Type B pancreatic cell (in vitro differentiated cells): ENCODE data around the gene UACA. TPM values are rescaled to one million over a fixed set of nuclear protein-coding genes. Genes with fewer than 3 reads are reported as not detected.
A peak's percentile ranks its signal among the peaks of the same experiment; 100 is the strongest.

Experiments
- DNase-seq: peaks from one replicate; pipeline ENCODE4 v3.0.0; 2021; ENCODE audit warnings: mixed read lengths; ENCODE audit not compliant: unreplicated experiment; ENCODE audit errors: extremely low spot score
- H3K27ac Mint-ChIP-seq: 2 replicates; pipeline ENCODE4 v1.8.0; 2021; ENCODE audit warnings: mild to moderate bottlenecking, mixed read lengths
- H3K27me3 Mint-ChIP-seq: 2 replicates; pipeline ENCODE4 v1.8.0; 2021; ENCODE audit warnings: mixed read lengths
- H3K36me3 Mint-ChIP-seq: 2 replicates; pipeline ENCODE4 v1.8.0; 2021; ENCODE audit warnings: mixed read lengths
- H3K4me1 Mint-ChIP-seq: one replicate; pipeline ENCODE4 v1.8.0; 2021; ENCODE audit warnings: mixed read lengths; ENCODE audit not compliant: unreplicated experiment
- H3K4me3 Mint-ChIP-seq: 2 replicates; pipeline ENCODE4 v1.8.0; 2021; ENCODE audit warnings: mild to moderate bottlenecking, mixed read lengths
- H3K9me3 Mint-ChIP-seq: 2 replicates; pipeline ENCODE4 v1.8.0; 2021; ENCODE audit warnings: mixed read lengths
- total RNA-seq: library from RNA; stranded (reverse); gene quantifications from 2 replicates; pipeline ENCODE4 v1.2.1, GENCODE V29; 2021; ENCODE audit warnings: low replicate concordance
- TF ChIP-seq, protein P1 (sequence below): fragments of 200-600 bp; sonication (generic); conservative IDR thresholded peaks from 2 replicates; pipeline ENCODE4 v1.5.0; 2021; ENCODE audit warnings: antibody characterized with exemption, mild to moderate bottlenecking

The UACA gene
- total RNA-seq, 1 donor from 2014 or later, result 36.4 TPM

DNA sequence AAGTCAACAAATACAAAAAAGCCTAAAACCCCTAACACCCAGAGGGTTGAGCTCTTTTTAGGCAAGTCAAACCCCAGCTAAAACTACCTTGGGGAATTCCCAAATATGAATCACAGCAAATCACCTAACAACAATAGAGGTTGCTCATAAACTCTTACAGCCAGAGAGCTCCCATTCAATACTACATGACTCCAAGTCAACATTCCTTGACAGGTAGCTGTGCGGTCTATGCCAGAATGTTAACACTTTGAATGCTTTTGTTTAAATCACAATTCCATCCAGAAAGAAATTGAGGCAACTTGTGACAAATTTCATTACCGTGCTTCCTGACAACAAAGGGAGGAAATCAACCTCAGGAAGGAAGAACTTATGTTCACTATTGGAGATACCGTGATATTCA lies 7.5 kb upstream of the UACA start:
- DNase-seq, result no peak
- no peaks in the 10 kb centered on the region for H3K9me3 Mint-ChIP-seq
- H3K27me3 Mint-ChIP-seq, result no peaks in the 10 kb centered on the region
- TF ChIP-seq, protein P1, sequence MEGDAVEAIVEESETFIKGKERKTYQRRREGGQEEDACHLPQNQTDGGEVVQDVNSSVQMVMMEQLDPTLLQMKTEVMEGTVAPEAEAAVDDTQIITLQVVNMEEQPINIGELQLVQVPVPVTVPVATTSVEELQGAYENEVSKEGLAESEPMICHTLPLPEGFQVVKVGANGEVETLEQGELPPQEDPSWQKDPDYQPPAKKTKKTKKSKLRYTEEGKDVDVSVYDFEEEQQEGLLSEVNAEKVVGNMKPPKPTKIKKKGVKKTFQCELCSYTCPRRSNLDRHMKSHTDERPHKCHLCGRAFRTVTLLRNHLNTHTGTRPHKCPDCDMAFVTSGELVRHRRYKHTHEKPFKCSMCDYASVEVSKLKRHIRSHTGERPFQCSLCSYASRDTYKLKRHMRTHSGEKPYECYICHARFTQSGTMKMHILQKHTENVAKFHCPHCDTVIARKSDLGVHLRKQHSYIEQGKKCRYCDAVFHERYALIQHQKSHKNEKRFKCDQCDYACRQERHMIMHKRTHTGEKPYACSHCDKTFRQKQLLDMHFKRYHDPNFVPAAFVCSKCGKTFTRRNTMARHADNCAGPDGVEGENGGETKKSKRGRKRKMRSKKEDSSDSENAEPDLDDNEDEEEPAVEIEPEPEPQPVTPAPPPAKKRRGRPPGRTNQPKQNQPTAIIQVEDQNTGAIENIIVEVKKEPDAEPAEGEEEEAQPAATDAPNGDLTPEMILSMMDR, result no peak
- H3K4me1 Mint-ChIP-seq, result peaks cover 3% of the 10 kb centered on the region
- H3K36me3 Mint-ChIP-seq, result no peaks in the 10 kb centered on the region
- no peak overlapping the region for H3K27ac Mint-ChIP-seq
- H3K4me3 Mint-ChIP-seq, result no peak overlapping the region

DNA sequence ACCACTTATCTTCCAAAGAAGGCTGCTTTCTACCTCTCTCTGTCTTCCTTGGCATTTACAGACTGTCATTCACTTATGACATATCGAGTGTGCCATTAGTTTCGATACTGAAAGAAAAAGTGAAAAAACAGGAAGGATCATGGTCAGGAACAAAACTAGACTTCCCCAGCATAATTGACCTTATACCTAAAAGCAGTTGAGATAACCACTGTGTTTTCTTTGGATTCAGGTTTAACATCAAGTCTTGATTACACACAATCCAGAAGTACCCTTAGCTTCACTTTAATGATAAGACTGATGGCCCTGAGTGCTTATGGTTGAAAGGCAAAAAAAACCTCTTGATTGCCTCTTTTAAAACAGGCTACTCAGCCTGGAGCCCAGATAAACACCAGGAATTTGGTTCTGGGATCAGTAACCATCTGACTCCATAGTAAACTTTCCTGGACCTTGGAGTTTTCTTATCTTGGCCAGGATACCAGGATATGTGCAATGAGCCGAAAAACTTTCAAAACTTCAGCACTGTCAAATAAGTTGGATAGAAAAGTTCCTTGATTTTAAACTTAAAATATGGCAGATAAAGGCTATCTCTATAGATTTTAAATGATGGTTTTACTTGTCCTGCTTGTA lies 5.0 kb upstream of the UACA start:
- H3K27me3 Mint-ChIP-seq, result peaks cover 3% of the 10 kb centered on the region
- TF ChIP-seq, protein P1, result no peak
- no peaks in the 10 kb centered on the region for H3K36me3 Mint-ChIP-seq
- no peak overlapping the region for H3K27ac Mint-ChIP-seq
- DNase-seq, result no peak
- H3K4me3 Mint-ChIP-seq, result no peak overlapping the region
- H3K4me1 Mint-ChIP-seq, result peaks cover 18% of the 10 kb centered on the region
- no peaks in the 10 kb centered on the region for H3K9me3 Mint-ChIP-seq

DNA sequence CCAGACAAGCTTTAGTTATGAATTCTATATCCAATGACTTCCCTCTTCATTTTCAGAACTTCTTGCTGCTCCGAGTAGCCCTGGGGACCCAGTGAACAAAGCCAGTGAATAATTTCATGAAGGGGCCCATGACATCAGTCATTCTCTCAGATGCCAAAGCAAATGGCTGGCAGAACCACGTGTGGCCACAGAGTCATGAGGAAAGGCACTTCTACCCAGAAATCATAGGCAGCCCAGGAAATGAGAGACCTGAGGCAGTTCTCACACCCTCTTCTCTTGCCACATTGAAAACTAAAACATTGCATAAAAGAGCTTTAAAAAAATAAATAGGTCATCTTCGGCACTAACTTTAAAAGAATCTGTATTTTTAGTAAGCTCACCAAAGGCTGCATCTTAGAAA lies 4.3 kb upstream of the UACA start:
- H3K36me3 Mint-ChIP-seq, result no peaks in the 10 kb centered on the region
- no peak overlapping the region for H3K27ac Mint-ChIP-seq
- no peaks in the 10 kb centered on the region for H3K9me3 Mint-ChIP-seq
- H3K27me3 Mint-ChIP-seq, result peaks cover 3% of the 10 kb centered on the region
- no peak for DNase-seq
- TF ChIP-seq, protein P1, result no peak
- H3K4me1 Mint-ChIP-seq, result peaks cover 18% of the 10 kb centered on the region
- no peak overlapping the region for H3K4me3 Mint-ChIP-seq

DNA sequence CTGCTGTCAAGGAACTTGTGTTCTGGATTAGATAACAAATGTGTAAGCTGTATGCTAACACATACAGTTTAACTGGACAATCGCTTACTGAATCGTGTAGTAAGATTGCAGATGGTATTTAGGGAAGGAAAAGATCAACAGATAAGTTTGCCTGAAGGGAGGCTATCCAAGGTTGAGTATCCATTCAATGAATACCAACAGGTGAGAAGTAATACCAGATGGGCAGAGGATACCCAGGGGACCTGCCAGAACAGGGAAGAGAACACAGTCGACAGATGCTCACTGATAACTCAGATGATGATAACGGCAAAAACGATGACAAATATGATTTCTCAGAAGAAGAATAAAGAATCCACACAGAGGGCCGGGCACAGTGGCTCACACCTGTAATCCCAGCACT lies 3.2 kb upstream of the UACA start:
- H3K4me3 Mint-ChIP-seq, result no peak overlapping the region
- peaks cover 9% of the 10 kb centered on the region for H3K27me3 Mint-ChIP-seq
- no peak overlapping the region for H3K27ac Mint-ChIP-seq
- peaks cover 26% of the 10 kb centered on the region for H3K4me1 Mint-ChIP-seq
- TF ChIP-seq, protein P1, result no peak
- no peaks in the 10 kb centered on the region for H3K9me3 Mint-ChIP-seq
- no peaks in the 10 kb centered on the region for H3K36me3 Mint-ChIP-seq
- DNase-seq, result no peak

DNA sequence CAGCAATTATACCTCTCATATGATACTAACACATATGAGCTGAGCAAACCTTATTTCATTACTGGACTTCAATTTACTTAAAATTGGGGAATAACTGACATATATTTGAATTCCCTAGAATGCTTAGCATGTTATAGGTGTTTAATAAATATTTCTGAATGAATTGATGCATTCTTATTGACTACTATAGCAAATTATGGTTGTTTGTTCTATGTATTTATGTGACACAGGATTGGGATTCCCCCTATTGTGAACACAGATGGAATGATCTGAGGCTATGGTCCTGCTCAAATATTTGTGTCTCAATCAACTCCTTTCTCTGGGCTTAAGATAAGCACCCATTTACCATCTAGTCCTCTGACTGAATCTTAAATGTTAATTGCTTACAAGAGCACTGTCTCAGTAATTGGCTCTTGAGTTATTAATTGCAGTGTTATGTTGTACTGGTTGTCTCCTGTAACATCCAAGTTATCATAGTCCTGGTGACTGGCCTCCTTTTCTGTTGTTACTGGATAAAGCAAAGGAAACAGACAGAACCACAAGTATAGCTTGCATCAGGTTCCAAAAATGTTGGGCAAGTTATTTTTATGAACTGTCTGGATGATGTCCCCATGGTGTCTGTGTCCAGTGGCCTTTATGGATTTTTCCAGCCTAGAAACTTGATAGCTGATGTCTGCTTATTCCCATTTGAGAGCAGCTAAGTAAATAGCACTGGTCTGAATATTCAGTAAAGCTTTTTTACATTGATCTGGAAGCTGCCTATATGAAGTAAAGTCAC lies 2.3 kb upstream of the UACA start:
- Mint-ChIP-seq H3K4me3 (peak overlapping the region; percentile 96), H3K9me3 (no peaks in the 10 kb centered on the region), H3K4me1 (peaks cover 26% of the 10 kb centered on the region), H3K27ac (no peak overlapping the region), H3K27me3 (peaks cover 9% of the 10 kb centered on the region), H3K36me3 (no peaks in the 10 kb centered on the region)
- no peak for DNase-seq
- TF ChIP-seq, protein P1, result no peak
